NCI-H1436 treated with DMSO at 0.1 percent for 48 hours (cell line): ENCODE measurements around the gene SELENOS.

ENCODE experiments used
- DNase-seq: peaks from one replicate; lab custom pipeline; 2025; lab: John Stamatoyannopoulos, UW

SELENOS gene

GRCh38 chr15:101277038-101277822 lies at the start of gene SELENOS:
TSS of gene SELENOS (minus strand) at chr15:101277485. CDS start at chr15:101277417, 68 bp downstream.
- DNase-seq: no peak

GRCh38 chr15:101326462-101327146 lies 49.3 kb upstream of the SELENOS start:
- DNase-seq: no peak

- DNase-seq: no peak
Observed at GRCh38 chr15:101326026-101326315, 48.7 kb upstream of the SELENOS start.

- DNase-seq: no peak
Observed at GRCh38 chr15:101325263-101326025, 48.2 kb upstream of the SELENOS start.

- no peak for DNase-seq
Observed at GRCh38 chr15:101324524-101325177, 47.4 kb upstream of the SELENOS start.

GRCh38 chr15:101323793-101324523 lies 46.7 kb upstream of the SELENOS start:
- no peak for DNase-seq

- no peak for DNase-seq
Observed at GRCh38 chr15:101322854-101323477, 45.7 kb upstream of the SELENOS start.

- DNase-seq: no peak
Observed at GRCh38 chr15:101322016-101322695, 44.9 kb upstream of the SELENOS start.

GRCh38 chr15:101320501-101321052 lies 43.3 kb upstream of the SELENOS start:
- DNase-seq: no peak

- DNase-seq: no peak
Observed at GRCh38 chr15:101318839-101319238, 41.6 kb upstream of the SELENOS start.

- DNase-seq: no peak
Observed at GRCh38 chr15:101318147-101318819, 41.0 kb upstream of the SELENOS start.

GRCh38 chr15:101317336-101317872 lies 40.1 kb upstream of the SELENOS start:
- DNase-seq: no peak

GRCh38 chr15:101316529-101316928 lies 39.2 kb upstream of the SELENOS start:
- DNase-seq: no peak

GRCh38 chr15:101315736-101316135 lies 38.5 kb upstream of the SELENOS start:
- no peak for DNase-seq

- no peak for DNase-seq
Observed at GRCh38 chr15:101314336-101315125, 37.2 kb upstream of the SELENOS start.

- DNase-seq: no peak
Observed at GRCh38 chr15:101313041-101313761, 35.9 kb upstream of the SELENOS start.

- no peak for DNase-seq
Observed at GRCh38 chr15:101310508-101310907, 33.2 kb upstream of the SELENOS start.

- DNase-seq: no peak
Observed at GRCh38 chr15:101310161-101310480, 32.8 kb upstream of the SELENOS start.
